GM18499 (cell line): ENCODE results near the gene FAM117A.
"Not testable (repeated sequence)": the region's sequence is repeated elsewhere in the genome, so short reads cannot be mapped to it uniquely, and the experiment has no call there.

Source experiments
- ATAC-seq: cut with Tn5 transposase; IDR thresholded peaks from one replicate; pipeline ENCODE4 v1.9.1; 2021; ENCODE audit warnings: moderate number of reproducible peaks; ENCODE audit not compliant: insufficient read depth, unreplicated experiment

FAM117A gene

GRCh38 chr17:49741692-49742076 lies 22.2 kb downstream of the FAM117A start:
- ATAC-seq: no peak

- ATAC-seq: no peak
Measured at GRCh38 chr17:49741009-49741691, 22.8 kb downstream of the FAM117A start.

GRCh38 chr17:49739641-49740271 lies 24.2 kb downstream of the FAM117A start:
- no peak for ATAC-seq

- no peak for ATAC-seq
Measured at GRCh38 chr17:49738456-49739163, 25.3 kb downstream of the FAM117A start.

- no peak for ATAC-seq
Measured at GRCh38 chr17:49734515-49735490, 29.1 kb downstream of the FAM117A start.

GRCh38 chr17:49731435-49731831 lies 32.5 kb downstream of the FAM117A start:
- ATAC-seq: no peak

- no peak for ATAC-seq
Measured at GRCh38 chr17:49730785-49731434, 33.0 kb downstream of the FAM117A start.

GRCh38 chr17:49730078-49730784 lies 33.7 kb downstream of the FAM117A start:
- ATAC-seq: no peak

GRCh38 chr17:49729069-49729468 lies 34.9 kb downstream of the FAM117A start:
- ATAC-seq: no peak

- ATAC-seq: no peak
Measured at GRCh38 chr17:49728425-49728824, 35.5 kb downstream of the FAM117A start.

- no peak for ATAC-seq
Measured at GRCh38 chr17:49727380-49727779, 36.6 kb downstream of the FAM117A start.

- no peak for ATAC-seq
Measured at GRCh38 chr17:49725452-49726130, 38.3 kb downstream of the FAM117A start.

GRCh38 chr17:49724552-49724951 lies 39.4 kb downstream of the FAM117A start:
- not testable (repeated sequence) for ATAC-seq

- ATAC-seq: no peak
Measured at GRCh38 chr17:49723423-49723822, 40.5 kb downstream of the FAM117A start.

- no peak for ATAC-seq
Measured at GRCh38 chr17:49722066-49722465, 41.9 kb downstream of the FAM117A start.

- no peak for ATAC-seq
Measured at GRCh38 chr17:49717371-49717861, 46.5 kb downstream of the FAM117A start.

- no peak for ATAC-seq
Measured at GRCh38 chr17:49716668-49717364, 47.1 kb downstream of the FAM117A start.

- ATAC-seq: no peak
Measured at GRCh38 chr17:49715717-49716279, 48.1 kb downstream of the FAM117A start.
